B cell (primary cell): Measurements from ENCODE around the gene SAMD4A. TPM values are rescaled to one million over a fixed set of nuclear protein-coding genes. Genes with fewer than 3 reads are reported as not detected.
"Not testable (repeated sequence)": the region's sequence is repeated elsewhere in the genome, so short reads cannot be mapped to it uniquely, and the experiment has no call there.

Source experiments
- ATAC-seq: fragments of 200-7000 bp; cut with Tn5 transposase; one replicate; pipeline ENCODE4 v1.10.0; 2021; ENCODE audit warnings: low read depth, mild to moderate bottlenecking, moderate number of reproducible peaks, moderate library complexity
- CTCF ChIA-PET: fragments of 350-600 bp; sonication (Branson Sonifier 250); formaldehyde crosslinking; loops from one replicate; lab custom pipeline; 2021; ENCODE audit warnings: antibody characterized with exemption, inconsistent platforms; lab: Charles Lee
- POLR2A ChIA-PET: fragments of 350-600 bp; sonication (Branson Sonifier 250); formaldehyde crosslinking; loops from one replicate; lab custom pipeline; 2021; ENCODE audit warnings: antibody characterized with exemption; lab: Charles Lee
- DNase-seq: peaks from one replicate; pipeline ENCODE4 v3.0.0; 2013
- H2AFZ ChIP-seq: 2 replicates; pipeline ENCODE4 v1.6.1; 2012; ENCODE audit warnings: mild to moderate bottlenecking, low read depth, low read length; ENCODE audit not compliant: insufficient read depth, poor library complexity, severe bottlenecking
- H3K27ac ChIP-seq, 2 donors: 1 replicate in 1 of 2; 2 replicates in 1 of 2; pipeline ENCODE4 v1.5.1; 2012 to 2013; ENCODE audit warnings: low read length in 2 of 2, mild to moderate bottlenecking in 2 of 2, moderate library complexity in 1 of 2
- H3K27me3 ChIP-seq, 4 experiments: fragments of 200-600 bp in 1 of 4; sonication (generic) in 1 of 4; replicated peaks in 1 of 4; 1 replicate in 2 of 4; 2 replicates in 2 of 4; pipeline versions ENCODE4 v1.6.1 to v1.7.0; 2013 to 2016; ENCODE audit warnings: low read length in 3 of 4, mild to moderate bottlenecking in 2 of 4, mixed read lengths in 1 of 4, moderate library complexity in 1 of 4; ENCODE audit not compliant: insufficient read depth in 4 of 4, control insufficient read depth in 3 of 4; ENCODE audit errors: control extremely low read depth in 1 of 4
- H3K36me3 ChIP-seq, 2 experiments: replicated peaks in 1 of 2; 1 replicate in 1 of 2; 2 replicates in 1 of 2; pipeline versions ENCODE4 v1.6.1 to v1.7.1; 2013; ENCODE audit warnings: low read length in 1 of 2; ENCODE audit not compliant: insufficient read depth in 2 of 2, control insufficient read depth in 1 of 2; ENCODE audit errors: control extremely low read depth in 1 of 2, extremely low read depth in 1 of 2
- H3K4me1 ChIP-seq, 2 donors: fragments of 200-600 bp in 1 of 2; sonication (generic) in 1 of 2; 1 replicate in 1 of 2; 2 replicates in 1 of 2; pipeline versions ENCODE4 v1.5.1 to v1.6.1; 2013 to 2017; ENCODE audit warnings: low read length in 2 of 2; ENCODE audit not compliant: control insufficient read depth in 2 of 2, insufficient read depth in 2 of 2
- H3K4me2 ChIP-seq: replicated peaks from 2 replicates; pipeline ENCODE3; 2012; ENCODE audit warnings: mild to moderate bottlenecking, low read depth, low read length; ENCODE audit not compliant: poor library complexity, severe bottlenecking
- H3K4me3 ChIP-seq, 5 experiments: fragments of 200-600 bp in 1 of 5; sonication (generic) in 1 of 5; 1 replicate in 3 of 5; 2 replicates in 2 of 5; pipeline versions ENCODE4 v1.5.1 to v1.7.0; 2011 to 2016; ENCODE audit warnings: low read length in 4 of 5, mild to moderate bottlenecking in 4 of 5, low read depth in 2 of 5, control low read depth in 1 of 5, moderate library complexity in 1 of 5; ENCODE audit not compliant: insufficient read depth in 1 of 5; ENCODE audit errors: control extremely low read depth in 1 of 5, extremely low read depth in 1 of 5
- H3K79me2 ChIP-seq: fragments of 200-600 bp; sonication (generic); one replicate; pipeline ENCODE4 v1.6.0; 2016; ENCODE audit warnings: low read length; ENCODE audit not compliant: control insufficient read depth, insufficient read depth
- H3K9ac ChIP-seq: fragments of 200-600 bp; sonication (generic); 2 replicates; pipeline ENCODE4 v1.6.1; 2017; ENCODE audit warnings: mild to moderate bottlenecking, low read length, moderate library complexity
- H3K9me3 ChIP-seq, 3 donors: one replicate each; pipeline versions ENCODE4 v1.6.1 to v1.7.1; 2013; ENCODE audit warnings: low read length in 2 of 3; ENCODE audit not compliant: control insufficient read depth in 2 of 3, insufficient read depth in 1 of 3; ENCODE audit errors: control extremely low read depth in 1 of 3
- H4K20me1 ChIP-seq: 2 replicates; pipeline ENCODE4 v1.6.0; 2012; ENCODE audit warnings: mild to moderate bottlenecking, low read length; ENCODE audit not compliant: insufficient read depth, control insufficient read depth, poor library complexity, severe bottlenecking
- H3K27ac Mint-ChIP-seq: one replicate; pipeline ENCODE4 v1.8.0; 2021; ENCODE audit warnings: mixed read lengths
- H3K27me3 Mint-ChIP-seq: one replicate; pipeline ENCODE4 v1.8.0; 2021; ENCODE audit warnings: mixed read lengths
- H3K4me1 Mint-ChIP-seq: one replicate; pipeline ENCODE4 v1.8.0; 2021; ENCODE audit warnings: mixed read lengths
- H3K4me3 Mint-ChIP-seq: one replicate; pipeline ENCODE4 v1.8.0; 2021; ENCODE audit warnings: mixed read lengths
- H3K9me3 Mint-ChIP-seq: one replicate; pipeline ENCODE4 v1.8.0; 2022; ENCODE audit warnings: mixed read lengths; ENCODE audit not compliant: insufficient read depth
- CTCF ChIP-seq: fragments of 200-600 bp; IDR thresholded peaks from one replicate; pipeline ENCODE4 v1.8.0; 2022; ENCODE audit warnings: antibody characterized with exemption, mild to moderate bottlenecking
- EZH2 ChIP-seq: IDR thresholded peaks from 2 replicates; pipeline ENCODE4 v1.6.1; 2012; ENCODE audit warnings: borderline replicate concordance, low read depth, mild to moderate bottlenecking, moderate library complexity, low read length; ENCODE audit not compliant: insufficient read depth, poor library complexity, severe bottlenecking
- WGBS: methylation state at CpG from one replicate; pipeline ENCODE4 v1.1.5; 2013; ENCODE audit warnings: missing lambda C conversion rate; ENCODE audit not compliant: insufficient coverage; 5-methylcytosine and 5-hydroxymethylcytosine counted together
- intact Hi-C: fragments of 100-400 bp; cut with micrococcal nuclease; formaldehyde crosslinking; loops from one replicate; pipeline ENCODE4 v1.10.0; 2022
- polyA plus RNA-seq: library from polyadenylated mRNA; depleted of rRNA; stranded (reverse); fragments of >200 nt; gene quantifications from 2 replicates; pipeline ENCODE4 v1.2.3, GENCODE V29; 2012
- total RNA-seq, 2 donors: library from RNA; stranded (reverse); fragments of 120-200 nt in 1 of 2; gene quantifications; 1 replicate in 1 of 2; 2 replicates in 1 of 2; pipeline versions ENCODE4 v1.2.3 to v1.2.4, GENCODE V29; 2013 to 2022

The SAMD4A gene
- total and polyA plus RNA-seq, 2 donors (not counting 1 experiment from before 2014, with no cell fraction given): 5.7 to 13.7 TPM

GRCh38 chr14:54753396-54753795 lies 186.5 kb downstream of the SAMD4A start:
- H3K4me1 Mint-ChIP-seq, H3K4me3 ChIP-seq, DNase-seq, H3K4me3 Mint-ChIP-seq, H3K9ac ChIP-seq, H3K27me3 Mint-ChIP-seq, H3K27me3 ChIP-seq, H3K79me2 ChIP-seq, H3K27ac ChIP-seq, intact Hi-C loops, H4K20me1 ChIP-seq, H3K27ac Mint-ChIP-seq, H3K9me3 Mint-ChIP-seq, H3K4me2 ChIP-seq, H3K4me1 ChIP-seq, ATAC-seq, H3K9me3 ChIP-seq, H2AFZ ChIP-seq: not testable (repeated sequence)
- POLR2A ChIA-PET: interaction anchor here (0.6 kb wide), 1 partner anchor 12 kb away, joined by 4 read pairs; no protein-coding TSS in a partner anchor
- WGBS: no CpG with 5 or more reads among the region's 3 CpGs
- CTCF ChIA-PET: interaction anchor here (2.0 kb wide), 1 partner anchor 20 kb away, joined by 6 read pairs; no protein-coding TSS in a partner anchor
- peaks cover 0 to 18% of the 10 kb centered on the region in 2 experiments for H3K36me3 ChIP-seq

DNA sequence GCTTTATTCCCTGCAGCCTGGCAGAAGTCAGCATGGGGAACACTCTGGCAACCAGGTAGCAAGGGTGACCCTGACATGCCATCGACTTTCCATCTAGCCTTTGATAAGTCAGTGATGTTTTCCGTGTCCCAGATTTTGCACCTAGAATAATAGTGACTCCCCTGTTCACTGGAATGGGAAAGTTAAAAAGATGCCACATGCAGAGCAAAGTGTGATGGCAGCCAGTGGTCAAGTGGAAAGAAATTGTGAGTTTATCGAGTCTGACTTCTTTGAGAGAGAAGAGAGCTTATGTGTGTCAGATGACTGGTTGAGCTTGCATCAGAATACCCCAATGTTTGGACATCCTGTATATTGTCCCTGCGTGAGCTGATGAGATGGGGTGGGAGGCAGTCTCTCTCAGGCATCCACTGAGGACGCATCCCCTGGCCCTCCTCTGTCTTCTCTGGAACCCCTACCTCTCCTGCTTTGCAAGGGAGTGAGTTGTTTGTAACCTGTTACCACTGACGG lies 187.2 kb downstream of the SAMD4A start:
- no peak overlapping the region for H3K4me2 ChIP-seq
- intact Hi-C loops: no loop called here
- H3K4me3 ChIP-seq: no peak overlapping the region
- Mint-ChIP-seq H3K9me3 (no peaks in the 10 kb centered on the region), H3K4me1 (no peaks in the 10 kb centered on the region), H3K27ac (no peak overlapping the region), H3K4me3 (no peak overlapping the region), H3K27me3 (no peaks in the 10 kb centered on the region)
- no peaks in the 10 kb centered on the region for H3K4me1 ChIP-seq
- H3K27ac ChIP-seq: no peak overlapping the region
- H3K27me3 ChIP-seq: no peaks in the 10 kb centered on the region
- no peak for ATAC-seq
- DNase-seq: no peak
- H2AFZ ChIP-seq: no peak overlapping the region
- ChIA-PET POLR2A (no interaction called here), CTCF (interaction anchor here (2.0 kb wide), 1 partner anchor 20 kb away, joined by 6 read pairs; no protein-coding TSS in a partner anchor)
- 96% methylated on average over 5 of the region's 6 CpGs for WGBS
- H3K9ac ChIP-seq: no peak overlapping the region
- TF ChIP-seq EZH2 (no peak), CTCF (no peak)
- H3K79me2 ChIP-seq: no peaks in the 10 kb centered on the region
- H3K36me3 ChIP-seq: peaks cover 0 to 12% of the 10 kb centered on the region in 2 experiments
- no peaks in the 10 kb centered on the region for H3K9me3 ChIP-seq
- no peaks in the 10 kb centered on the region for H4K20me1 ChIP-seq
